HepG2 (cell line): ENCODE results near the gene KL. TPM values are rescaled to one million over a fixed set of nuclear protein-coding genes. Genes with fewer than 3 reads are reported as not detected.
A peak's percentile ranks its signal among the peaks of the same experiment; 100 is the strongest.

Source experiments
- BRCA1 ChIP-seq: sonication (generic); formaldehyde crosslinking; IDR thresholded peaks from 2 replicates; pipeline ENCODE4 v1.4.0; 2020; ENCODE audit warnings: missing genetic modification reagents
- MTA1 ChIP-seq: sonication (generic); formaldehyde crosslinking; IDR thresholded peaks from 2 replicates; pipeline ENCODE4 v1.4.0; 2020; ENCODE audit warnings: missing genetic modification reagents, mild to moderate bottlenecking, borderline replicate concordance
- NBN ChIP-seq: fragments of 450-650 bp; conservative IDR thresholded peaks from 2 replicates; pipeline ENCODE4 v1.6.1; 2017
- NFE2L2 ChIP-seq: fragments of 150-350 bp; IDR thresholded peaks from 2 replicates; pipeline ENCODE4 v1.6.1; 2014; ENCODE audit warnings: low read length
- NFIC ChIP-seq: IDR thresholded peaks from 2 replicates; pipeline ENCODE4 v1.6.1; 2012; ENCODE audit warnings: mild to moderate bottlenecking, low read length, inconsistent platforms
- NR2F1 ChIP-seq, 2 experiments: fragments of 450-650 bp in 1 of 2; formaldehyde crosslinking in 1 of 2; IDR thresholded peaks; 2 replicates each; pipeline versions ENCODE4 v1.5.0 to v1.6.1; 2016 to 2020; ENCODE audit warnings: mild to moderate bottlenecking in 1 of 2, missing compliant biosample characterization in 1 of 2, missing genetic modification reagents in 1 of 2, moderate library complexity in 1 of 2
- POLR2G ChIP-seq: fragments of 200-400 bp; formaldehyde crosslinking; IDR thresholded peaks from 2 replicates; pipeline ENCODE4 v1.6.1; 2018; ENCODE audit warnings: mild to moderate bottlenecking, low read depth, low read length, moderate library complexity
- SP1 ChIP-seq, 2 experiments: fragments of 450-650 bp in 1 of 2; sonication (generic) in 1 of 2; formaldehyde crosslinking in 1 of 2; IDR thresholded peaks; 2 replicates each; pipeline versions ENCODE4 v1.4.0 to v1.6.1; 2016 to 2020; ENCODE audit warnings: missing genetic modification reagents in 1 of 2
- TFDP1 ChIP-seq: IDR thresholded peaks from 2 replicates; pipeline ENCODE4 v1.6.1; 2016; ENCODE audit warnings: missing compliant biosample characterization, missing genetic modification reagents, borderline replicate concordance
- XBP1 ChIP-seq: sonication (generic); formaldehyde crosslinking; IDR thresholded peaks from 2 replicates; pipeline ENCODE4 v1.5.0; 2020; ENCODE audit warnings: missing genetic modification reagents
- ZFP90 ChIP-seq: sonication (generic); formaldehyde crosslinking; IDR thresholded peaks from 2 replicates; pipeline ENCODE4 v1.8.0; 2022; ENCODE audit warnings: missing genetic modification reagents, mild to moderate bottlenecking, inconsistent platforms, borderline replicate concordance
- ZNF180 ChIP-seq: sonication (generic); formaldehyde crosslinking; IDR thresholded peaks from 2 replicates; pipeline ENCODE4 v1.4.0; 2020; ENCODE audit warnings: low read depth, missing genetic modification reagents, borderline replicate concordance
- ZNF224 ChIP-seq: sonication (generic); formaldehyde crosslinking; IDR thresholded peaks from 2 replicates; pipeline ENCODE4 v1.5.0; 2020; ENCODE audit warnings: mild to moderate bottlenecking, missing genetic modification reagents
- ZNF451 ChIP-seq: sonication (generic); formaldehyde crosslinking; IDR thresholded peaks from 2 replicates; pipeline ENCODE4 v1.5.0; 2020; ENCODE audit warnings: mild to moderate bottlenecking, missing genetic modification reagents
- ZNF550 ChIP-seq: sonication (generic); formaldehyde crosslinking; IDR thresholded peaks from 2 replicates; pipeline ENCODE4 v1.4.0; 2020; ENCODE audit warnings: mild to moderate bottlenecking, missing genetic modification reagents, borderline replicate concordance
- ZNF570 ChIP-seq: sonication (generic); formaldehyde crosslinking; IDR thresholded peaks from 2 replicates; pipeline ENCODE4 v1.4.0; 2020; ENCODE audit warnings: mild to moderate bottlenecking, missing genetic modification reagents, borderline replicate concordance
- ZNF614 ChIP-seq: IDR thresholded peaks from 2 replicates; pipeline ENCODE4 v1.6.1; 2018; ENCODE audit warnings: missing biosample characterization, missing genetic modification reagents, inconsistent platforms, borderline replicate concordance
- ZNF841 ChIP-seq: sonication (generic); formaldehyde crosslinking; IDR thresholded peaks from 2 replicates; pipeline ENCODE4 v1.8.1; 2023; ENCODE audit warnings: missing genetic modification reagents, borderline replicate concordance
- ZSCAN25 ChIP-seq: sonication (generic); formaldehyde crosslinking; IDR thresholded peaks from 2 replicates; pipeline ENCODE4 v1.8.0; 2022; ENCODE audit warnings: mild to moderate bottlenecking, missing genetic modification reagents
- polyA plus RNA-seq, 8 experiments: library from polyadenylated mRNA; depleted of rRNA in 3 of 8; stranded (reverse) in 7 of 8; unstranded in 1 of 8; fragments of >200 nt; fragmentation: Illumina TruSeq in 4 of 8; extraction: Trizol in 4 of 8; gene quantifications; 2 replicates each; pipeline versions ENCODE4 v1.2.1 to v1.2.3, GENCODE V29; 2011 to 2016; ENCODE audit warnings: low read depth in 4 of 8, missing spikeins in 1 of 8, mixed read lengths in 1 of 8; ENCODE audit not compliant: insufficient read depth in 1 of 8
- total RNA-seq, 5 experiments: library from RNA; depleted of rRNA; stranded (reverse); fragments of >200 nt; fragmentation: Illumina TruSeq; extraction: Trizol; gene quantifications; 2 replicates each; pipeline ENCODE4 v1.2.3, GENCODE V29; 2016; ENCODE audit warnings: low read depth in 1 of 5
- TF ChIP-seq, protein P1 (sequence below): sonication (generic); formaldehyde crosslinking; IDR thresholded peaks from 2 replicates; pipeline ENCODE4 v1.9.0; 2022; ENCODE audit warnings: missing genetic modification reagents, mild to moderate bottlenecking, borderline replicate concordance
- TF ChIP-seq, protein P2 (sequence below): sonication (generic); formaldehyde crosslinking; IDR thresholded peaks from one replicate; pipeline ENCODE4 v1.5.1; 2020; ENCODE audit warnings: mild to moderate bottlenecking, missing genetic modification reagents; ENCODE audit errors: not compliant biosample characterization

Gene KL
- total and polyA plus RNA-seq, 2 of the 13 experiments (the other 11 are each of a cell fraction or from before 2014, with no cell fraction given) = not detected

DNA sequence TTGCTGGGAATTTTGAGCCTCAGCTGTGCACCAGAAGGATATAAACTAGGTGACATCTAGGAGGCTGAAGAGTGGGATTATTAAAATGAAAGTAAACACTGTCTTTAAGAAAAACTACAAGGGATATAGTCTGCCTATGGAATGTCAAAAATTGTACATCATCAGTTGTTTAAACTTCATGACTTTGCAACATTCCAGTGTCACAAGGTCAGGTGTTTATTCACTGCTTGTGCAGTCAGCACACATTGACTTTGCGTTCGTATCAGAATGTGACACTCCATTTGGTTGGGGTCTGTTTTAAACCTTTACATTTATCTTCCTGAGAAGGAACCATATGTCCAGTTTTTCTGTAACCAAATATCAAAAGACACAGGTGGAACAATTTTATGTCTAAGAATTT, 85.6 kb downstream of the KL start (continued):
- TF ChIP-seq, protein P1, sequence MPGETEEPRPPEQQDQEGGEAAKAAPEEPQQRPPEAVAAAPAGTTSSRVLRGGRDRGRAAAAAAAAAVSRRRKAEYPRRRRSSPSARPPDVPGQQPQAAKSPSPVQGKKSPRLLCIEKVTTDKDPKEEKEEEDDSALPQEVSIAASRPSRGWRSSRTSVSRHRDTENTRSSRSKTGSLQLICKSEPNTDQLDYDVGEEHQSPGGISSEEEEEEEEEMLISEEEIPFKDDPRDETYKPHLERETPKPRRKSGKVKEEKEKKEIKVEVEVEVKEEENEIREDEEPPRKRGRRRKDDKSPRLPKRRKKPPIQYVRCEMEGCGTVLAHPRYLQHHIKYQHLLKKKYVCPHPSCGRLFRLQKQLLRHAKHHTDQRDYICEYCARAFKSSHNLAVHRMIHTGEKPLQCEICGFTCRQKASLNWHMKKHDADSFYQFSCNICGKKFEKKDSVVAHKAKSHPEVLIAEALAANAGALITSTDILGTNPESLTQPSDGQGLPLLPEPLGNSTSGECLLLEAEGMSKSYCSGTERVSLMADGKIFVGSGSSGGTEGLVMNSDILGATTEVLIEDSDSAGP (CRISPR knock-in tag) = no peak
- TF ChIP-seq, protein P2, sequence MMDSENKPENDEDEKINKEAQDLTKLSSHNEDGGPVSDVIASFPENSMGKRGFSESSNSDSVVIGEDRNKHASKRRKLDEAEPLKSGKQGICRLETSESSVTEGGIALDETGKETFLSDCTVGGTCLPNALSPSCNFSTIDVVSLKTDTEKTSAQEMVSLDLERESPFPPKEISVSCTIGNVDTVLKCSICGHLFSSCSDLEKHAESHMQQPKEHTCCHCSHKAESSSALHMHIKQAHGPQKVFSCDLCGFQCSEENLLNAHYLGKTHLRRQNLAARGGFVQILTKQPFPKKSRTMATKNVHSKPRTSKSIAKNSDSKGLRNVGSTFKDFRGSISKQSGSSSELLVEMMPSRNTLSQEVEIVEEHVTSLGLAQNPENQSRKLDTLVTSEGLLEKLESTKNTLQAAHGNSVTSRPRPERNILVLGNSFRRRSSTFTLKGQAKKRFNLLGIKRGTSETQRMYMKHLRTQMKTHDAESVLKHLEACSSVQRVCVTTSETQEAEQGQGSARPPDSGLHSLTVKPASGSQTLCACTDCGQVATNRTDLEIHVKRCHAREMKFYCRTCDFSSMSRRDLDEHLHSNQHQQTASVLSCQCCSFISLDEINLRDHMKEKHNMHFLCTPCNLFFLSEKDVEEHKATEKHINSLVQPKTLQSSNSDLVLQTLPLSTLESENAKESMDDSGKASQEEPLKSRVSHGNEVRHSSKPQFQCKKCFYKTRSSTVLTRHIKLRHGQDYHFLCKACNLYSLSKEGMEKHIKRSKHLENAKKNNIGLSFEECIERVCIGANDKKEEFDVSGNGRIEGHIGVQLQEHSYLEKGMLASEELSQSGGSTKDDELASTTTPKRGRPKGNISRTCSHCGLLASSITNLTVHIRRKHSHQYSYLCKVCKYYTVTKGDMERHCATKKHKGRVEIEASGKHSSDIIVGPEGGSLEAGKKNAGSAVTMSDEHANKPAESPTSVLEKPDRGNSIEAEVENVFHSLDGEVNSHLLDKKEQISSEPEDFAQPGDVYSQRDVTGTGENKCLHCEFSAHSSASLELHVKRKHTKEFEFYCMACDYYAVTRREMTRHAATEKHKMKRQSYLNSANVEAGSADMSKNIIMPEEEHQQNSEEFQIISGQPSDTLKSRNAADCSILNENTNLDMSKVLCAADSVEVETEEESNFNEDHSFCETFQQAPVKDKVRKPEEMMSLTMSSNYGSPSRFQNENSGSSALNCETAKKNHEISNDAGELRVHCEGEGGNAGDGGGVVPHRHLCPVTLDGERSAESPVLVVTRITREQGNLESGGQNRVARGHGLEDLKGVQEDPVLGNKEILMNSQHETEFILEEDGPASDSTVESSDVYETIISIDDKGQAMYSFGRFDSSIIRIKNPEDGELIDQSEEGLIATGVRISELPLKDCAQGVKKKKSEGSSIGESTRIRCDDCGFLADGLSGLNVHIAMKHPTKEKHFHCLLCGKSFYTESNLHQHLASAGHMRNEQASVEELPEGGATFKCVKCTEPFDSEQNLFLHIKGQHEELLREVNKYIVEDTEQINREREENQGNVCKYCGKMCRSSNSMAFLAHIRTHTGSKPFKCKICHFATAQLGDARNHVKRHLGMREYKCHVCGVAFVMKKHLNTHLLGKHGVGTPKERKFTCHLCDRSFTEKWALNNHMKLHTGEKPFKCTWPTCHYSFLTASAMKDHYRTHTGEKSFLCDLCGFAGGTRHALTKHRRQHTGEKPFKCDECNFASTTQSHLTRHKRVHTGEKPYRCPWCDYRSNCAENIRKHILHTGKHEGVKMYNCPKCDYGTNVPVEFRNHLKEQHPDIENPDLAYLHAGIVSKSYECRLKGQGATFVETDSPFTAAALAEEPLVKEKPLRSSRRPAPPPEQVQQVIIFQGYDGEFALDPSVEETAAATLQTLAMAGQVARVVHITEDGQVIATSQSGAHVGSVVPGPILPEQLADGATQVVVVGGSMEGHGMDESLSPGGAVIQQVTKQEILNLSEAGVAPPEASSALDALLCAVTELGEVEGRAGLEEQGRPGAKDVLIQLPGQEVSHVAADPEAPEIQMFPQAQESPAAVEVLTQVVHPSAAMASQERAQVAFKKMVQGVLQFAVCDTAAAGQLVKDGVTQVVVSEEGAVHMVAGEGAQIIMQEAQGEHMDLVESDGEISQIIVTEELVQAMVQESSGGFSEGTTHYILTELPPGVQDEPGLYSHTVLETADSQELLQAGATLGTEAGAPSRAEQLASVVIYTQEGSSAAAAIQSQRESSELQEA (CRISPR knock-in tag) = no peak
- TF ChIP-seq POLR2G (no peak), ZNF180 (CRISPR knock-in tag) (no peak), TFDP1 (CRISPR knock-in tag) (no peak), ZNF224 (no peak), ZNF841 (no peak), NR2F1 (CRISPR knock-in tag; IDR thresholded peaks at IDR 0.05) (peak; percentile 19 to 46; a peak in 2 of 4 replicates), XBP1 (no peak), ZNF451 (no peak), ZNF550 (no peak), NFIC (no peak), ZNF614 (CRISPR knock-in tag) (no peak), SP1 (IDR thresholded peaks at IDR 0.05) (no peak), SP1 (CRISPR knock-in tag; IDR thresholded peaks at IDR 0.05) (no peak), MTA1 (CRISPR knock-in tag) (no peak), NFE2L2 (peak; percentile 61; the same call in 1 of the 2 replicates), NBN (no peak), ZNF570 (CRISPR knock-in tag) (no peak), ZFP90 (CRISPR knock-in tag) (no peak), ZSCAN25 (CRISPR knock-in tag) (no peak), BRCA1 (CRISPR knock-in tag) (no peak)
